Osteocyte (in vitro differentiated cells): Measurements from ENCODE around the gene TUBGCP2. TPM values are rescaled to one million over a fixed set of nuclear protein-coding genes. Genes with fewer than 3 reads are reported as not detected.

Source experiments
- DNase-seq: peaks from one replicate; pipeline ENCODE4 v3.0.0; 2021; ENCODE audit warnings: mixed read lengths; ENCODE audit not compliant: unreplicated experiment; ENCODE audit errors: extremely low spot score
- H3K27ac Mint-ChIP-seq: one replicate; pipeline ENCODE4 v1.8.0; 2021; ENCODE audit warnings: mild to moderate bottlenecking, mixed read lengths; ENCODE audit not compliant: unreplicated experiment
- H3K27me3 Mint-ChIP-seq: one replicate; pipeline ENCODE4 v1.8.0; 2021; ENCODE audit warnings: mixed read lengths; ENCODE audit not compliant: unreplicated experiment
- H3K36me3 Mint-ChIP-seq: one replicate; pipeline ENCODE4 v1.8.0; 2021; ENCODE audit warnings: mixed read lengths; ENCODE audit not compliant: unreplicated experiment
- H3K4me1 Mint-ChIP-seq: one replicate; pipeline ENCODE4 v1.8.0; 2021; ENCODE audit warnings: mixed read lengths; ENCODE audit not compliant: unreplicated experiment
- H3K4me3 Mint-ChIP-seq: one replicate; pipeline ENCODE4 v1.8.0; 2021; ENCODE audit warnings: mild to moderate bottlenecking, moderate library complexity, mixed read lengths; ENCODE audit not compliant: unreplicated experiment
- H3K9me3 Mint-ChIP-seq: one replicate; pipeline ENCODE4 v1.8.0; 2021; ENCODE audit warnings: mixed read lengths; ENCODE audit not compliant: unreplicated experiment
- CTCF ChIP-seq: fragments of 200-600 bp; sonication (generic); IDR thresholded peaks from 2 replicates; pipeline ENCODE4 v1.5.0; 2021; ENCODE audit warnings: antibody characterized with exemption, mild to moderate bottlenecking, moderate library complexity
- total RNA-seq: library from RNA; stranded (reverse); gene quantifications from 2 replicates; pipeline ENCODE4 v1.2.1, GENCODE V29; 2021

Gene TUBGCP2
- total RNA-seq, 1 donor from 2014 or later, result 75.2 TPM

- DNase-seq, result peak; percentile 86
- Mint-ChIP-seq H3K27me3 (peaks cover 27% of the 10 kb centered on the region), H3K36me3 (peaks cover 2% of the 10 kb centered on the region), H3K4me3 (no peak within 1 kb of the TSS), H3K4me1 (peaks cover 3% of the 10 kb centered on the region), H3K9me3 (peaks cover 5% of the 10 kb centered on the region), H3K27ac (no peak within 1 kb of the TSS)
- no peak for TF ChIP-seq CTCF
These were observed 28.1 kb upstream of the TUBGCP2 start, which contains the start of gene CALY for GRCh38 chr10:133336577-133337369. CALY (minus strand) TSS chr10:133336896; CDS start chr10:133328989, 7,907 bp downstream.

- no peak for DNase-seq
- Mint-ChIP-seq H3K4me3 (no peak overlapping the region), H3K9me3 (peaks cover 5% of the 10 kb centered on the region), H3K27me3 (peaks cover 26% of the 10 kb centered on the region), H3K4me1 (peaks cover 3% of the 10 kb centered on the region), H3K36me3 (peaks cover 2% of the 10 kb centered on the region), H3K27ac (no peak overlapping the region)
- TF ChIP-seq CTCF, result no peak
These were observed 27.5 kb upstream of the TUBGCP2 start for GRCh38 chr10:133336118-133336576.

GRCh38 chr10:133335246-133336117 lies 26.8 kb upstream of the TUBGCP2 start:
- peak overlapping the region; percentile 14 for H3K4me3 Mint-ChIP-seq
- H3K9me3 Mint-ChIP-seq, result peaks cover 5% of the 10 kb centered on the region
- no peak for TF ChIP-seq CTCF
- H3K4me1 Mint-ChIP-seq, result peaks cover 3% of the 10 kb centered on the region
- DNase-seq, result peak; percentile 86
- peaks cover 2% of the 10 kb centered on the region for H3K36me3 Mint-ChIP-seq
- no peak overlapping the region for H3K27ac Mint-ChIP-seq
- H3K27me3 Mint-ChIP-seq, result peaks cover 26% of the 10 kb centered on the region

- peak overlapping the region; percentile 69 for H3K4me3 Mint-ChIP-seq
- H3K9me3 Mint-ChIP-seq, result peaks cover 5% of the 10 kb centered on the region
- no peak overlapping the region for H3K27ac Mint-ChIP-seq
- peak; percentile 85 for DNase-seq
- peaks cover 7% of the 10 kb centered on the region for H3K4me1 Mint-ChIP-seq
- H3K36me3 Mint-ChIP-seq, result peaks cover 2% of the 10 kb centered on the region
- TF ChIP-seq CTCF, result no peak
- peaks cover 26% of the 10 kb centered on the region for H3K27me3 Mint-ChIP-seq
These were observed 26.0 kb upstream of the TUBGCP2 start for GRCh38 chr10:133334503-133335245.
